A172 (cell line): Measurements from ENCODE around the gene NUP214. TPM values are rescaled to one million over a fixed set of nuclear protein-coding genes. Genes with fewer than 3 reads are reported as not detected.
"Not testable (repeated sequence)": the region's sequence is repeated elsewhere in the genome, so short reads cannot be mapped to it uniquely, and the experiment has no call there.

Source experiments
- DNase-seq: peaks from one replicate; pipeline ENCODE4 v3.0.0-alpha.2; 2015; ENCODE audit warnings: low spot score
- total RNA-seq: library from RNA; depleted of rRNA; stranded (reverse); fragments of >200 nt; shearing (Covaris generic); gene quantifications from 2 replicates; pipeline ENCODE4 v1.2.3, GENCODE V29; 2014

The NUP214 gene
- total RNA-seq, 1 experiment from 2014 or later = 16.2 TPM

GRCh38 chr9:131116281-131117120 lies 8.9 kb upstream of the NUP214 start:
- DNase-seq = no peak

DNA sequence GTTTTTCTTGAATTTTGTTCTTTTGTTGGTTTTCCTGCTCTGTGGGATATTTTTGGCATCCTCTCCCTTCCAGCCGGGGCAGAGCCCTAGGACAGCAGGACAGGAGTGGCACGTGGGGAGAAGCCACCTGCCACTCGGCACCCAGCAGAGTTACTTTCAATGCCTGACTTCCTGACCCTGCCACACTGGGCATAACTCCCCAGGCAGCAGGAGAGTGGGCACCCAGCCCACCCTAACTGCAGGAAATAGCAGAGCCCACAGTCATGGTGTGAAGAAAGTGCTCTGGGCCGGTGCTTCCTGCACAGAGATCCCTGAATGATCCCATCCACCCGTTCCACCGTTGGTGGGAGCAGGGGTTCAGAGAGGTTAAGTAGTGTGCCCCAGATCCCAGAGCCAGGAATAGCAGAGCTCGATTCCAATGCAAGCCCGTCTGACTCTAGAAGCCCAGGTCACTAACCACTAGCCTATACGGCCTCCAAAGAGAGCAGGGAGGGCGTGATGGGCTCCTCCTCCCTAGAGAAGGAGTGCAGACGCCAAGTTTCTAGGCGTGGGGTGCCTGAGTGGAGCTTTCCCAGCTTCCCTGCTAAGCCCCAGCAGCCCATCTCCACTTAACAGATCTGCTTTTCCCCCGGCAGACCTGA lies 8.1 kb upstream of the NUP214 start:
- no peak for DNase-seq

- DNase-seq = no peak
Measured at GRCh38 chr9:131117762-131118145, 7.6 kb upstream of the NUP214 start.

- DNase-seq = no peak
Measured at GRCh38 chr9:131119600-131119999, 5.8 kb upstream of the NUP214 start.

GRCh38 chr9:131120620-131121228 lies 4.7 kb upstream of the NUP214 start:
- DNase-seq = no peak

GRCh38 chr9:131121346-131121745 lies 4.0 kb upstream of the NUP214 start:
- DNase-seq = no peak

- no peak for DNase-seq
Measured at GRCh38 chr9:131122158-131122557, 3.2 kb upstream of the NUP214 start.

- no peak for DNase-seq
Measured at GRCh38 chr9:131125038-131125287, 423 bp upstream of the NUP214 start.

GRCh38 chr9:131126059-131126426 lies 657 bp downstream of the NUP214 start:
- DNase-seq = no peak

DNA sequence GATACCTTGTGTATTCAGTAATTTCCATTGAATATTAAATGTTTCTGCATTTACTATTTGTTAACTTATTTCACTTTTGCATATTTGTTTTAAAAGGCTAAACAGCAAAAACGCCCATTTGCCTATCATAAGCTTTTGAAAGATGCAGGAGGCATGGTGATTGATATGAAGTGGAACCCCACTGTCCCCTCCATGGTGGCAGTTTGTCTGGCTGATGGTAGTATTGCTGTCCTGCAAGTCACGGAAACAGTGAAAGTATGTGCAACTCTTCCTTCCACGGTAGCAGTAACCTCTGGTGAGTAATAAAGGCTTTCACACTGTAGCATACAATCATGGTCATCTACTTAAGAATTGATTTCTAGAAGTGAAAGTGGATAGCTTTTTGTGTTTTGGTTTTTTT lies 3.8 kb downstream of the NUP214 start:
- DNase-seq = no peak

- DNase-seq = no peak
Measured at GRCh38 chr9:131138676-131139075, 13.3 kb downstream of the NUP214 start.

DNA sequence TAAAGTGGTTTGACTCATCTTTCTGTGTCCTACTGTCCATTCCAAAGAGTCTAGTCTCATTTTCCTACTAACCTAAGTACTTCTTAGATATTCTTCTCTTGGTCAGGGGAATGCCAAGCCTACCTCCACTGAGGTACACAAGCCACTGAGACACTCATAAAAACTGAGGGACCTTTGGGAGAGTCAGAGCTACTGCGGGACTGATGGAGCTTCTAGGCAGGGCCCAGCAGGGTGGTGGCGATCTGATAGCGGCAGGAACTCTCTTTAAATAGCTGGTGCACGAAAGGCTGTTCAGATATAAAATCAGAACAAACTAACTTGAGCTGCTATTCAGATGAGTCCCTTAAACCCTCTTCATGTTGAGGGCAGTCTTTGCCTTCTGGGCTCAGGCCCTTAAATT lies 14.7 kb downstream of the NUP214 start:
- DNase-seq = no peak

GRCh38 chr9:131140550-131140949 lies 15.2 kb downstream of the NUP214 start:
- DNase-seq = no peak

- DNase-seq = no peak
Measured at GRCh38 chr9:131142160-131142559, 16.8 kb downstream of the NUP214 start.

- DNase-seq = no peak
Measured at GRCh38 chr9:131144201-131144600, 18.8 kb downstream of the NUP214 start.

DNA sequence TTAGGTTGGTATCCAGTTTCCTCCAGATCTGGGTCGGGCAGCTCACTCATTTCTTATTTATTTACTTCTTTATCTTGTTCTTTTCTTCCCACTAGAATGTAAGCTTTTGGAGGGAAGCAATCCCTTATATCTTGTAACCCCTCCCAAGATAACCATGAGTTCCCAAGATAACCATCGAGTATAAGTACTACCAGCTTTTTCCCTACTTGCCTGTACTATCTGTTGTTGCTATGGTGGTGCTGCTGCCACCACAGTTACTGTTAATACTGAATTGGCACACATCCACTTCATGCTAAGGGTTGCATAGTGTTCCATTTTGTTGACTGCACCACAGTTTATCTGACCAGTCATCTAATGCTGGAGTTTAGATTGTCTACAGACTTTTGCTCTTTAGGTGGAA lies 19.9 kb downstream of the NUP214 start:
- DNase-seq = no peak

- DNase-seq = no peak
Measured at GRCh38 chr9:131146186-131146585, 20.8 kb downstream of the NUP214 start.

GRCh38 chr9:131148276-131148675 lies 22.9 kb downstream of the NUP214 start:
- DNase-seq = no peak

- DNase-seq = no peak
Measured at GRCh38 chr9:131148966-131149687, 23.7 kb downstream of the NUP214 start.

DNA sequence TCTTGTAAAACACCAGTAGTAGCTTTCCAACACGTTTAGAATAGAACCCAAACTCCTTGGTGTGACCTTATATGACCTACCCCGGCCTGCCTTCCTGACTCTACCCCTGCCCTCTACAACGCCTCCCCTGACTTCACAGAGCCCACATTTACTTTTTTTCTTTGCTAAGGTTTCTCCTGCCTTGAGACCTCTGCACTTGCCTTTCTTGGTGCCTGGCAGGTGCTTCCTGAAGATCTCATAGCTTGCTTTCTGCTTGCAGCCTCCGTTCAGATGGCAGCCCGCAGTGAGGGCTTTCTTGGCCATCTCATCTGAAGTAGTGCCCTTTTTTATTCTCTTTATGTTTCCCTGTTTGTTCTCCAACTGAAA lies 24.3 kb downstream of the NUP214 start:
- DNase-seq = no peak

DNA sequence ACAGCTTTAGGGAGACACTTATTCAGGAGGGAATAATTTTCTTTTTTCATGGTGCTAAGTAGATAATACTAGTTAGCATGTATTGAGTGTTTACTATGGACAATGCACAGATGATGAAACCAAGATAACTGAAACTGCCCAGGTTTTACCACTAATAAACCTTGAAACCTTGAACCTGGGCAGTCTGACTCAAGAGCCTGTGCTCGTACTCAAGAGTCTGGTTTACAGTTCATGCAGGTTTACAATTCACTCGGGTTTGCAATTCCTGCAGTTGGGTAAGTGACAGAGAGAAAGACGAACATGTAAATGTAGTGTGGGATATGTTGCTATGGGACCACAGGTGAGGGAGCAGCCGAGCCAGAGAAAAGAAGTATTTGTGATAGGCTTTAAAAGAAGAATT lies 28.2 kb downstream of the NUP214 start:
- DNase-seq = no peak

DNA sequence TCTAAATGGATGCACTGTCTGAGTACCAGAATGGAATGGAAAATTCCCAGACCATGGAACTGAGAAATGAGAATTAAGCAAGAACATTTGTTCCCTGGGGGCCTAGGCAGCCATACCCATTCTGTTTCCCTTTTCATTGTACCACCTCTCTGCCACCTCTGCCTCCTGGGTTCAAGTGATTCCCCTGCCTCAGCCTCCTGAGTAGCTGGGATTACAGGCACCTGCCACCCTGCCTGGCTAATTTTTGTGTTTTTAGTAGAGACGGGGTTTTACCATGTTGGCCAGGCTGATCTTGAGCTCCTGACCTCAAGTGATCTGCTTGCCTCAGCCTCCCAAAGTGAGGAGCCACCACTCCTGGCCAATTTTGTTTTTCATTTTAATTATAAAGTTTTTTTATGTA lies 33.3 kb downstream of the NUP214 start:
- DNase-seq = not testable (repeated sequence)
